HEK293T (cell line): ENCODE results near the gene DGKD.

ENCODE experiments used
- BHLHE40 ChIP-seq: fragments of 450-650 bp; IDR thresholded peaks from 2 replicates; pipeline ENCODE4 v1.6.1; 2016; ENCODE audit warnings: mild to moderate bottlenecking, moderate library complexity, borderline replicate concordance
- CTBP1 ChIP-seq: fragments of 450-650 bp; IDR thresholded peaks from 2 replicates; pipeline ENCODE4 v1.6.1; 2016; ENCODE audit warnings: borderline replicate concordance
- ELF4 ChIP-seq: fragments of 450-650 bp; IDR thresholded peaks from 2 replicates; pipeline ENCODE4 v1.6.1; 2017; ENCODE audit warnings: antibody characterized with exemption
- FOXA1 ChIP-seq: fragments of 450-650 bp; IDR thresholded peaks from 2 replicates; pipeline ENCODE4 v1.6.1; 2016; ENCODE audit warnings: mild to moderate bottlenecking
- HDGF ChIP-seq: fragments of 450-650 bp; IDR thresholded peaks from 2 replicates; pipeline ENCODE4 v1.6.1; 2017; ENCODE audit warnings: antibody characterized with exemption, borderline replicate concordance
- NFRKB ChIP-seq: fragments of 450-650 bp; IDR thresholded peaks from 2 replicates; pipeline ENCODE4 v1.6.1; 2016; ENCODE audit warnings: mild to moderate bottlenecking, moderate library complexity
- SP1 ChIP-seq: fragments of 450-650 bp; IDR thresholded peaks from 2 replicates; pipeline ENCODE4 v1.6.1; 2017
- TARDBP ChIP-seq: fragments of 450-650 bp; IDR thresholded peaks from 2 replicates; pipeline ENCODE4 v1.6.1; 2016

DNA sequence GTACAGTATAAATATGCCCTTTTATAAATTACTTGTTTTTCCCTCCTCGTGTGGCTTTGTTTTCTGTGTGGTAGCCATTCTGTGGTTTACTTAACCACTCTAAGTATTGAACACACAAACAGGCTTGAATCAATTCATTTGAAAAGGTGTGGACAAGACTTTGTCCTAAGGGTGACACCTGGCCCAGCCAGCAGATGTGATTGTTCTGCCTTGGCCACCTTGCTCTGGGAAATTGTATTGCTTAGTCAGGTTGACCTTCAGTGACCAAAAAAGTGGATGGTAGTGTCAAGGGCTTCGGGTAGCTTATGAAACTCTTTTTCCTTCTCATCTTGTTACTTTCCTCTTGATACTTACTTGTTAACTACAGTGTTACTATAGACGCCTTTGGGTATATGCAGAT, 61.9 kb downstream of the DGKD start:
- TF ChIP-seq SP1: no peak
- no peak for TF ChIP-seq NFRKB
- no peak for TF ChIP-seq BHLHE40
- no peak for TF ChIP-seq HDGF
- no peak for TF ChIP-seq FOXA1
- TF ChIP-seq ELF4: no peak
- no peak for TF ChIP-seq CTBP1
- TF ChIP-seq TARDBP: no peak
